K562 (cell line): Measurements from ENCODE around the gene PLA1A. TPM values are rescaled to one million over a fixed set of nuclear protein-coding genes. Genes with fewer than 3 reads are reported as not detected.
A peak's percentile ranks its signal among the peaks of the same experiment; 100 is the strongest.

ENCODE experiments used
- ATAC-seq: fragments of 200-7000 bp; cut with Tn5 transposase; 3 replicates; pipeline ENCODE4 v1.9.1; 2020; ENCODE audit warnings: moderate library complexity
- BruUV-seq: library from RNA; stranded (reverse); fragments of 400-500 nt; replicated peaks from 2 replicates; lab custom pipeline; 2021; lab: Mats Ljungman, UMichigan
- CTCF ChIA-PET: fragments of 300-600 bp; formaldehyde crosslinking; extraction: SDS; loops from one replicate; lab custom pipeline; 2021; ENCODE audit warnings: low intra/inter-chr PET ratio; lab: Yijun Ruan, JAX
- POLR2A ChIA-PET: fragments of 300-600, 350-650 bp; sonication (Branson Sonifier 250); formaldehyde crosslinking; extraction: SDS; loops from one replicate; lab custom pipeline; 2021; ENCODE audit warnings: antibody characterized with exemption, inconsistent platforms; lab: Yijun Ruan, JAX
- DNase-seq, 4 experiments: peaks; one replicate each; pipeline versions ENCODE4 v3.0.0 to v3.0.0-alpha.2; 2011 to 2018; ENCODE audit warnings: low spot score in 3 of 4, mixed read lengths in 3 of 4; ENCODE audit errors: extremely low read depth in 1 of 4
- FAIRE-seq: peaks from 2 replicates; lab custom pipeline; 2011; peaks lifted over from hg19 to GRCh38; lab: Jason Lieb, UNC
- H2AFZ ChIP-seq: 2 replicates; pipeline ENCODE4 v1.6.0; 2011; ENCODE audit warnings: low read depth, low read length, control low read depth, inconsistent platforms
- H3K27ac ChIP-seq: fragments of 200-600 bp; 3 replicates; pipeline ENCODE4 v1.8.0; 2011; ENCODE audit warnings: low read depth, mild to moderate bottlenecking, control low read depth, inconsistent platforms, low read length, moderate library complexity, mixed read lengths; ENCODE audit errors: extremely low read depth
- H3K27me3 ChIP-seq, 2 experiments: fragments of 300-600 bp in 1 of 2; 2 replicates in 1 of 2; 3 replicates in 1 of 2; pipeline versions ENCODE4 v1.6.0 to v1.8.0; 2011; ENCODE audit warnings: inconsistent platforms in 2 of 2, low read length in 2 of 2, mild to moderate bottlenecking in 1 of 2, mixed read lengths in 1 of 2, moderate library complexity in 1 of 2; ENCODE audit not compliant: control insufficient read depth in 2 of 2, insufficient read depth in 2 of 2
- H3K36me3 ChIP-seq: fragments of 300-600 bp; 3 replicates; pipeline ENCODE4 v1.8.0; 2011; ENCODE audit warnings: mild to moderate bottlenecking, low read length, inconsistent platforms; ENCODE audit not compliant: control insufficient read depth, insufficient read depth
- H3K4me1 ChIP-seq, 2 experiments: fragments of 200-600 bp in 1 of 2; replicated peaks in 1 of 2; 2 replicates in 1 of 2; 3 replicates in 1 of 2; pipeline versions ENCODE4 v1.5.1 to v1.8.0; 2011; ENCODE audit warnings: inconsistent platforms in 2 of 2, low read length in 2 of 2, mild to moderate bottlenecking in 1 of 2, mixed read lengths in 1 of 2, moderate library complexity in 1 of 2; ENCODE audit not compliant: control insufficient read depth in 2 of 2, insufficient read depth in 2 of 2
- H3K4me2 ChIP-seq: 2 replicates; pipeline ENCODE4 v1.6.1; 2011; ENCODE audit warnings: low read length, control low read depth, inconsistent platforms, mixed read lengths; ENCODE audit not compliant: insufficient read depth
- H3K4me3 ChIP-seq: fragments of 200-600 bp; sonication (generic), shearing (Covaris generic); 2 replicates; pipeline ENCODE4 v1.5.1; 2016; ENCODE audit warnings: control low read depth, inconsistent platforms
- H3K79me2 ChIP-seq: fragments of 200-600 bp; 3 replicates; pipeline ENCODE4 v1.8.0; 2011; ENCODE audit warnings: low read length, inconsistent platforms; ENCODE audit not compliant: control insufficient read depth, insufficient read depth
- H3K9ac ChIP-seq, 2 experiments: 2 replicates each; pipeline versions ENCODE4 v1.6.0 to v1.6.1; 2011; ENCODE audit warnings: low read depth in 2 of 2, low read length in 2 of 2, control low read depth in 1 of 2, inconsistent platforms in 1 of 2, mild to moderate bottlenecking in 1 of 2, mixed read lengths in 1 of 2; ENCODE audit not compliant: insufficient read depth in 1 of 2
- H3K9me1 ChIP-seq: one replicate; pipeline ENCODE4 v1.6.0; 2011; ENCODE audit warnings: inconsistent platforms, mild to moderate bottlenecking, low read length, moderate library complexity; ENCODE audit not compliant: control insufficient read depth, insufficient read depth
- H3K9me3 ChIP-seq: replicated peaks from 2 replicates; pipeline ENCODE4 v1.5.1; 2011; ENCODE audit warnings: low read depth, low read length, inconsistent platforms; ENCODE audit not compliant: control insufficient read depth, insufficient read depth
- H4K20me1 ChIP-seq: replicated peaks from 2 replicates; pipeline ENCODE4 v1.6.1; 2011; ENCODE audit warnings: low read length, inconsistent platforms, mixed read lengths; ENCODE audit not compliant: control insufficient read depth, insufficient read depth
- CREM ChIP-seq: IDR thresholded peaks from 2 replicates; pipeline ENCODE4 v1.6.1; 2014; ENCODE audit warnings: antibody characterized with exemption, low read depth
- CTBP1 ChIP-seq: fragments of 450-650 bp; IDR thresholded peaks from 2 replicates; pipeline ENCODE4 v1.6.1; 2016; ENCODE audit warnings: borderline replicate concordance
- E2F6 ChIP-seq, 2 experiments: IDR thresholded peaks; 2 replicates each; pipeline ENCODE4 v1.6.1; 2011; ENCODE audit warnings: borderline replicate concordance in 1 of 2, control low read depth in 1 of 2, low read depth in 1 of 2, low read length in 1 of 2, mild to moderate bottlenecking in 1 of 2, mixed read lengths in 1 of 2, moderate library complexity in 1 of 2; ENCODE audit not compliant: insufficient read depth in 1 of 2, insufficient read length in 1 of 2, poor library complexity in 1 of 2, severe bottlenecking in 1 of 2; ENCODE audit errors: extremely low read depth in 1 of 2
- MAFF ChIP-seq: IDR thresholded peaks from 2 replicates; pipeline ENCODE4 v1.6.1; 2012; ENCODE audit warnings: low read length, improper control_type of control experiment
- MCM3 ChIP-seq: fragments of 450-650 bp; IDR thresholded peaks from 2 replicates; pipeline ENCODE4 v1.6.1; 2016
- NR2C2 ChIP-seq, 2 experiments: fragments of 200-800 bp in 1 of 2; sonication (Bioruptor generic) in 1 of 2; sonication (generic) in 1 of 2; formaldehyde crosslinking in 1 of 2; IDR thresholded peaks; 2 replicates each; pipeline versions ENCODE4 v1.6.1 to v1.8.0; 2016 to 2022; ENCODE audit warnings: mild to moderate bottlenecking in 1 of 2, missing compliant biosample characterization in 1 of 2, missing genetic modification characterization in 1 of 2, missing genetic modification reagents in 1 of 2
- POU5F1 ChIP-seq: fragments of 150-350 bp; IDR thresholded peaks from 2 replicates; pipeline ENCODE4 v1.6.1; 2014; ENCODE audit warnings: borderline replicate concordance, low read length, low read depth, mild to moderate bottlenecking; ENCODE audit not compliant: partially characterized antibody
- RHOXF2B ChIP-seq: fragments of 250-450 bp; sonication (Bioruptor Pico); conservative IDR thresholded peaks from 2 replicates; pipeline ENCODE4 v1.5.1; 2021
- SMAD4 ChIP-seq: fragments of 250-450 bp; sonication (Bioruptor Pico); conservative IDR thresholded peaks from 2 replicates; pipeline ENCODE4 v1.8.0; 2021; ENCODE audit warnings: inconsistent platforms, mild to moderate bottlenecking, moderate library complexity
- TAF1 ChIP-seq: IDR thresholded peaks from 2 replicates; pipeline ENCODE4 v1.6.1; 2011; ENCODE audit warnings: mild to moderate bottlenecking, low read length, moderate library complexity; ENCODE audit not compliant: insufficient read depth, control insufficient read depth, severe bottlenecking; ENCODE audit errors: extremely low read depth
- TCF3 ChIP-seq: sonication (generic); formaldehyde crosslinking; IDR thresholded peaks from 2 replicates; pipeline ENCODE4 v1.4.0; 2020; ENCODE audit warnings: mild to moderate bottlenecking, missing genetic modification reagents
- TEAD2 ChIP-seq: fragments of 450-650 bp; IDR thresholded peaks from 2 replicates; pipeline ENCODE4 v1.6.1; 2016; ENCODE audit warnings: missing genetic modification characterization, control low read depth, missing compliant biosample characterization
- XRCC5 ChIP-seq: fragments of 200-400 bp; formaldehyde crosslinking; IDR thresholded peaks from 2 replicates; pipeline ENCODE4 v1.6.1; 2017; ENCODE audit warnings: low read depth, mild to moderate bottlenecking, low read length
- ZNF699 ChIP-seq: fragments of 250-450 bp; sonication (Bioruptor Pico); IDR thresholded peaks from 2 replicates; pipeline ENCODE4 v1.8.0; 2021; ENCODE audit warnings: mild to moderate bottlenecking, moderate library complexity; ENCODE audit not compliant: insufficient replicate concordance
- whole genome bisulfite sequencing: fragments of 100-300 bp; shearing (Covaris generic); methylation state at CpG from one replicate; pipeline ENCODE4 v1.1.6; 2016; ENCODE audit warnings: low coverage, mixed read lengths; ENCODE audit not compliant: insufficient coverage; ENCODE audit errors: missing lambda C conversion rate; 5-methylcytosine and 5-hydroxymethylcytosine counted together
- in situ Hi-C: fragments of 300-500 bp; cut with MboI; formaldehyde crosslinking; loops from 4 replicates; pipeline ENCODE4 v1.15.0; 2018; ENCODE audit warnings: inconsistent platforms, mixed read lengths
- intact Hi-C: fragments of 100-400 bp; cut with micrococcal nuclease; formaldehyde crosslinking; loops from 2 replicates; pipeline ENCODE4 v1.14.2; 2022
- polyA plus RNA-seq, 8 experiments: library from polyadenylated mRNA; depleted of rRNA in 4 of 8; stranded (reverse) in 5 of 8; unstranded in 3 of 8; fragments of >200 nt; fragmentation: Nextera tagmentation in 2 of 8; fragmentation: Illumina TruSeq in 1 of 8; extraction: Ambion mirVana in 2 of 8; extraction: Trizol in 1 of 8; gene quantifications; 2 replicates each; pipeline versions ENCODE4 v1.2.1 to v1.2.3, GENCODE V29; 2011 to 2014; ENCODE audit warnings: inconsistent platforms in 1 of 8, missing spikeins in 1 of 8
- total RNA-seq, 7 experiments: library from RNA; depleted of rRNA in 6 of 7; stranded (reverse); fragments of >200 nt in 6 of 7; fragmentation: Illumina TruSeq in 2 of 7; extraction: Trizol in 2 of 7; gene quantifications; 2 replicates each; pipeline versions ENCODE4 v1.2.1 to v1.2.3, GENCODE V29; 2011 to 2021; ENCODE audit warnings: low replicate concordance in 1 of 7
- TF ChIP-seq, protein P1 (sequence below), 2 experiments: fragments of 450-650 bp in 1 of 2; sonication (generic) in 1 of 2; formaldehyde crosslinking in 1 of 2; IDR thresholded peaks in 1 of 2; conservative IDR thresholded peaks in 1 of 2; 2 replicates each; pipeline versions ENCODE4 v1.6.1 to v1.8.1; 2016 to 2023; ENCODE audit warnings: mild to moderate bottlenecking in 2 of 2, moderate library complexity in 2 of 2, inconsistent platforms in 1 of 2, missing genetic modification reagents in 1 of 2
- TF ChIP-seq, protein P2 (sequence below), 2 experiments: fragments of 250-450 bp in 1 of 2; fragments of 450-650 bp in 1 of 2; sonication (Bioruptor Pico) in 1 of 2; IDR thresholded peaks; 2 replicates each; pipeline versions ENCODE4 v1.6.1 to v1.8.0; 2016 to 2021; ENCODE audit warnings: mild to moderate bottlenecking in 2 of 2, moderate library complexity in 2 of 2, missing compliant biosample characterization in 1 of 2, missing genetic modification characterization in 1 of 2

The PLA1A gene
- total and polyA plus RNA-seq, 9 of the 15 experiments (the other 6 are each of a cell fraction or from before 2014, with no cell fraction given): not detected

GRCh38 chr3:119676771-119677640, 79.3 kb downstream of the PLA1A start, which contains the start of gene COX17:
TSS of gene COX17 (minus strand) at chr3:119677406. CDS start at chr3:119677310, 96 bp downstream.
- intact Hi-C loops: loop anchor here (1.0 to 5.0 kb wide), 4 partner anchors 40 to 175 kb away; partner anchors contain the start of gene CD80
- WGBS: 5% methylated on average over 21 of the region's 54 CpGs
- Histone ChIP-seq H3K27ac (peak within 1 kb of the TSS; percentile 94), H3K9ac (peak within 1 kb of the TSS; percentile 82 to 93), H3K9me1 (no peaks in the 10 kb centered on the region), H2AFZ (peak within 1 kb of the TSS; percentile 89), H4K20me1 (no peaks in the 10 kb centered on the region), H3K36me3 (peaks cover 23% of the 10 kb centered on the region; the same call in 2 of the 3 replicates), H3K4me2 (peak within 1 kb of the TSS; percentile 81), H3K9me3 (no peaks in the 10 kb centered on the region), H3K4me1 (peaks cover 0 to 11% of the 10 kb centered on the region in 2 experiments; a peak in 3 of 5 replicates), H3K27me3 (no peaks in the 10 kb centered on the region), H3K79me2 (peaks cover 17% of the 10 kb centered on the region), H3K4me3 (peak within 1 kb of the TSS; percentile 58)
- in situ Hi-C loops: loop anchor here (25.0 kb wide), 2 partner anchors 540 to 790 kb away; partner anchors contain the start of gene TEX55
- peak; percentile 93 to 94 (median 94) for DNase-seq
- CTCF ChIA-PET: no interaction called here
- POLR2A ChIA-PET: interaction anchor here (1.1 to 1.6 kb wide), 2 partner anchors 15 to 19 kb away, joined by 3 read pairs; no protein-coding TSS in a partner anchor
- ATAC-seq: peak; percentile 91
- peak; percentile 97 for FAIRE-seq
- BruUV-seq: no TSS peak
- TF ChIP-seq NR2C2 (CRISPR knock-in tag; IDR thresholded peaks at IDR 0.05) (peak; percentile 98), NR2C2 (tag; IDR thresholded peaks at IDR 0.05) (peak; percentile 100), MCM3 (no peak), SMAD4 (peak; percentile 75), RHOXF2B (CRISPR knock-in tag) (no peak), POU5F1 (no peak), CTBP1 (peak; percentile 49; the same call in 1 of the 2 replicates), MAFF (no peak), TAF1 (no peak), TCF3 (CRISPR knock-in tag) (0 out of 2 replicates have a peak, but pooled peaks have one; percentile 12), XRCC5 (no peak), CREM (peak; percentile 32; the same call in 1 of the 2 replicates), TEAD2 (tag) (no peak), E2F6 (IDR thresholded peaks at IDR 0.05; ENCODE audit: borderline replicate concordance in 1 of 2, extremely low read depth in 1 of 2, insufficient read depth in 1 of 2, insufficient read length in 1 of 2, low read depth in 1 of 2, low read length in 1 of 2, poor library complexity in 1 of 2, severe bottlenecking in 1 of 2) (peak in 1 of 2 experiments; percentile 64), ZNF699 (CRISPR knock-in tag) (no peak)
- TF ChIP-seq, protein P1, sequence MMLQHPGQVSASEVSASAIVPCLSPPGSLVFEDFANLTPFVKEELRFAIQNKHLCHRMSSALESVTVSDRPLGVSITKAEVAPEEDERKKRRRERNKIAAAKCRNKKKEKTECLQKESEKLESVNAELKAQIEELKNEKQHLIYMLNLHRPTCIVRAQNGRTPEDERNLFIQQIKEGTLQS (IDR thresholded peaks at IDR 0.05): no peak
- TF ChIP-seq, protein P1 (CRISPR knock-in tag; conservative IDR thresholded peaks at IDR 0.05): no peak
- TF ChIP-seq, protein P2, sequence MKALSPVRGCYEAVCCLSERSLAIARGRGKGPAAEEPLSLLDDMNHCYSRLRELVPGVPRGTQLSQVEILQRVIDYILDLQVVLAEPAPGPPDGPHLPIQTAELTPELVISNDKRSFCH (CRISPR knock-in tag; IDR thresholded peaks at IDR 0.05): no peak
- TF ChIP-seq, protein P2 (tag; IDR thresholded peaks at IDR 0.05): no peak
